ENCODE measurements around the gene CAMK2G. TPM values are rescaled to one million over a fixed set of nuclear protein-coding genes. Genes with fewer than 3 reads are reported as not detected.

CAMK2G gene
- total RNA-seq, 2 donors from 2014 or later = 41.9 to 47.8 TPM

- DNase-seq (ENCODE audit: low spot score) = no peak
- no peaks in the 10 kb centered on the region for H3K36me3 ChIP-seq
- no peak overlapping the region for H3K27ac ChIP-seq
- peaks cover 9% of the 10 kb centered on the region for H3K4me1 ChIP-seq (replicated peaks)
- TF ChIP-seq POLR2A (IDR thresholded peaks at IDR 0.05) = no peak
- no peak for TF ChIP-seq CTCF (IDR thresholded peaks at IDR 0.05)
- no peak for TF ChIP-seq POLR2AphosphoS5 (IDR thresholded peaks at IDR 0.05)
- H3K27me3 ChIP-seq (replicated peaks; ENCODE audit: insufficient read depth) = no peaks in the 10 kb centered on the region
- no peak overlapping the region for H3K4me3 ChIP-seq
- H3K9me3 ChIP-seq = no peaks in the 10 kb centered on the region
- 71% methylated on average over 11 of the region's 11 CpGs for WGBS
- intact Hi-C loops (cut with DNase I) = no loop called here
Measured at GRCh38 chr10:73867871-73868631, 6.3 kb downstream of the CAMK2G start.

GRCh38 chr10:73867126-73867807, 7.1 kb downstream of the CAMK2G start:
- WGBS = 41% methylated on average over 10 of the region's 10 CpGs
- no peaks in the 10 kb centered on the region for H3K36me3 ChIP-seq
- intact Hi-C loops (cut with DNase I) = no loop called here
- DNase-seq (ENCODE audit: low spot score) = no peak
- no peak overlapping the region for H3K4me3 ChIP-seq
- H3K27ac ChIP-seq = no peak overlapping the region
- H3K9me3 ChIP-seq = no peaks in the 10 kb centered on the region
- H3K27me3 ChIP-seq (replicated peaks; ENCODE audit: insufficient read depth) = no peaks in the 10 kb centered on the region
- no peak for TF ChIP-seq CTCF (IDR thresholded peaks at IDR 0.05)
- TF ChIP-seq POLR2AphosphoS5 (IDR thresholded peaks at IDR 0.05) = no peak
- TF ChIP-seq POLR2A (IDR thresholded peaks at IDR 0.05) = no peak
- peaks cover 5% of the 10 kb centered on the region for H3K4me1 ChIP-seq (replicated peaks)

GRCh38 chr10:73866621-73867020, 7.7 kb downstream of the CAMK2G start:
- Histone ChIP-seq H3K27me3 (replicated peaks; ENCODE audit: insufficient read depth) (no peaks in the 10 kb centered on the region), H3K4me1 (replicated peaks) (peaks cover 1% of the 10 kb centered on the region), H3K36me3 (no peaks in the 10 kb centered on the region), H3K27ac (no peak overlapping the region), H3K4me3 (no peak overlapping the region), H3K9me3 (no peaks in the 10 kb centered on the region)
- no peak for DNase-seq (ENCODE audit: low spot score)
- 86% methylated on average over 7 of the region's 7 CpGs for WGBS
- TF ChIP-seq POLR2AphosphoS5 (IDR thresholded peaks at IDR 0.05) (no peak), POLR2A (IDR thresholded peaks at IDR 0.05) (no peak), CTCF (IDR thresholded peaks at IDR 0.05) (no peak)
- intact Hi-C loops (cut with DNase I) = no loop called here

- Histone ChIP-seq H3K36me3 (no peaks in the 10 kb centered on the region), H3K4me3 (no peak overlapping the region), H3K9me3 (no peaks in the 10 kb centered on the region), H3K4me1 (replicated peaks) (no peaks in the 10 kb centered on the region), H3K27ac (no peak overlapping the region), H3K27me3 (replicated peaks; ENCODE audit: insufficient read depth) (no peaks in the 10 kb centered on the region)
- no peak for DNase-seq (ENCODE audit: low spot score)
- TF ChIP-seq POLR2AphosphoS5 (IDR thresholded peaks at IDR 0.05) (no peak), CTCF (IDR thresholded peaks at IDR 0.05) (no peak), POLR2A (IDR thresholded peaks at IDR 0.05) (no peak)
- intact Hi-C loops (cut with DNase I) = no loop called here
- WGBS = 70% methylated on average over 11 of the region's 11 CpGs
Measured at GRCh38 chr10:73865459-73866442, 8.6 kb downstream of the CAMK2G start.
